GM11168 (cell line): ENCODE results near the gene POLR3A.
"Not testable (repeated sequence)": the region's sequence is repeated elsewhere in the genome, so short reads cannot be mapped to it uniquely, and the experiment has no call there.

Source experiments
- in situ Hi-C: fragments of 300-500 bp; cut with MboI; formaldehyde crosslinking; loops from one replicate; pipeline ENCODE4 v1.12.0; 2022; ENCODE audit warnings: low sequenced_read_pairs; ENCODE audit not compliant: unreplicated experiment

Gene POLR3A

DNA sequence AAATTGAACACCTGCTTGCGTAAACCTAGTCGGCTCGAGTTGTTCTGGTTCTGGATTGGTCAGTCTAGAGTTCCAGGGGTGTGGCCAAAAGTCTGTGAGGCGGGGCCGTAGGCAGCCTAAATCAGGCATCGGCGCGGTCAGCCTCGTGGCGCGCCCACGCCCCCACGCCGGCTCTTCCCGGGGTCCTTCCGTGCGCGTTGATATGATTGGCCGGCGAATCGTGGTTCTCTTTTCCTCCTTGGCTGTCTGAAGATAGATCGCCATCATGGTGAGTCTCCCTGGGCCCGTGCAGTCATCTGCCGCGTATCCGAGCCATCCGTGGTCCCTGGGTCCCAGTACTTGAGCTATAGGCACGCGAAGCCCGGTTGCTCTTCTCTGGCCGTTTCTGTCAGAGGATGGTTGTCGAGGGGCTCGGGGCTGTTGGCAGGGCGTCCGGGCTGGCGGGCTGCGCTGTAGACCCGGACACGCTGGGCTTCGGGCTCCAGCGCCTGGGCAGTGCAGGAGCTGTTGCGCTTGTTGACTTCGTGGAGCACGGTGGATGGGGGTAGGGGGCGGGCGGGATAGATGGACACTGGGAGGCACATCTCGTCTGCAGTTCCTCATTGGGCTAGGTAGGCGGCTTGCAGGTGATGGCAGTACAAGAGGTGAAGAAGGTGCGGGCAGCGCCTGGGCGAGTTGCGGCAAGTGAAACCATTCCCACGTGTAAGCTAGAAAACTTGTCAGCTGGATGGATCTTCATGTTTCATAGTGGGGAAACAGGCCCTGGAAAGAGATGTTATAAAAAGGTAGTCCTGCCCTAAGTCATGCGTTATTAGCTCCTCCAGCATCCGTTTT lies 4.5 kb upstream of the POLR3A start, which contains the start of gene RPS24:
RPS24 (plus strand) TSS at position 227 of the 834 bp plus-strand sequence; CDS start at position 266, 39 bp downstream.
- in situ Hi-C loops = loop anchor here (25.0 kb wide), 1 partner anchor 1153 kb away; no protein-coding TSS in a partner anchor

- in situ Hi-C loops = loop anchor here (25.0 kb wide), 1 partner anchor 1154 kb away; no protein-coding TSS in a partner anchor
These were observed 4.0 kb upstream of the POLR3A start for GRCh38 chr10:78033387-78033636.

DNA sequence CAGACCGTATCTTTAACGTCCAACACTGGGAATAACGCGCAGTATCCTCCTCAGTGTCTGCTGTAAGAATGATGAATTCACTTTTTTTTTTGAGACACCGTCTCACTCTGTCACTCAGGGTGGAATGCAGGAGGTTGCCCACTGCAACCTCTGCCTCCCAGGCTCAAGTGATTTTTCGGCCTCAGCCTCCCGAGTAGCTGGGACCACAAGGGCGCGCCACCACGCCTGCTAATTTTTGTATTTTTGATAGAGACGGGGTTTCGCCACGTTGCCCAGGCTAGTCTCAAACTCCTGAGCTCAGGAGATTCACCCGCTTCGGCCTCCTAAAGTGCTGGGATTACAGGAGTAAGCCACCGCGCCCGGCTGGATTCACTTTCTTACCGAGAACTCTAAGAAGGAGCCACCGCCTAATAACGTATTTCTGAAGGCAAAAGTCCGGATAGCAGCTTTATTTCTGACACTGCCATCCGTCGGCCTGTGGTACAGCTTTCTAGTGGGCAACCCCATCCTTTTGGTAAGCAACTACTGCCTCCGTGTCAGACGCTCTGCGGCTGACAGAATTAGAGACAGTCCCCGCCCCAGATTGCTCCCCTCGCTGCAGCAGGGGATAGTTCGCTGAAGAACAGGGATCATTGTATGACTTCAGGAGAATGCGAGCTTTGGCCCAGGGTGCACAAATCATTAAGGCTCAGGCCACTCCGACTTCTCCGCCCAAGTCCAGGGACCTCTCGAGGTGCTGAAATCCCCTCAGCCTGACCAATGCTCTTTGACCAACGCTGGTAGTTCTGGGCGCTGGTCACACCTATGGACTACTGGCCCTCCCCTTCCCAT lies 662 bp downstream of the POLR3A start:
- in situ Hi-C loops = loop anchor here (25.0 kb wide), 1 partner anchor 1159 kb away; no protein-coding TSS in a partner anchor

GRCh38 chr10:78025685-78026364 lies 3.5 kb downstream of the POLR3A start:
- in situ Hi-C loops = loop anchor here (25.0 kb wide), 1 partner anchor 1161 kb away; no protein-coding TSS in a partner anchor

GRCh38 chr10:78023741-78024140 lies 5.6 kb downstream of the POLR3A start:
- in situ Hi-C loops = no loop called here

DNA sequence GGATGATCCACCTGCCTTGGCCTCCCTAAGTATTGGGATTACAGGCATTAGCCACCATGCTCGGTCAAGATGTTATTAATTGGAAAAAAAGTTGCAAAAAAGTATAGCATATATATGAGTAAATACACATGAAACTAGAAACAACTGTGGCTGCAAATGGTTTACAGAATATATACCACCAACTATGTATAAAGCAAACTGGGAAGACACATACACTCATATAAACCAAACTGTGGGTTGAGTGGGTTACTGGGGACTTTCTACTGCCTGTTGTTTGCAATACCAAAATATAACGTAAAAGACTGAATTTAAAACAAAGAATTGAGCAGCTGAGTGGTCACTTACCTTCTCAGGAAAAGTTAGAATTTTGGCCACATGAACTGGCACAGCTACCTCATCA lies 8.1 kb downstream of the POLR3A start:
- in situ Hi-C loops = no loop called here

GRCh38 chr10:78019264-78019663 lies 10.1 kb downstream of the POLR3A start:
- in situ Hi-C loops = no loop called here

DNA sequence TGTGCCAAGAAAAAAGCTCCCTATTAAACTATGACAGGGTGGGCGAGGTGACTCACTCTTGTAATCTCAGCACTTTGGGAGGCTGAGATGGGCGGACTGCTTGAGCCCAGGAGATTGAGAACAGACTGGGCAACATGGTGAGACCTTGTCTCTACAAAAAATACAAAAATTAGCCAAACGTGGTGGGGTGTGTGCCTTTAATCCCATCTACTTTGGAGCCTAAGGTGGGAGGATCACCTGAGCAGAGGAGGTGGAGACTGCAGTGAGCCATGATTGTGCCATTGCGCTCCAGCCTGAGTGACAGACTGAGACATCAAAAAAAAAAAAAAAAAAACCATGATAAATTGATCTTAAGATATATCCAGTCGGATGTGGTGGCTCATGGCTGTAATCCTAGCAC lies 11.5 kb downstream of the POLR3A start:
- in situ Hi-C loops = no loop called here

- in situ Hi-C loops = no loop called here
These were observed 13.8 kb downstream of the POLR3A start for GRCh38 chr10:78015546-78015945.

DNA sequence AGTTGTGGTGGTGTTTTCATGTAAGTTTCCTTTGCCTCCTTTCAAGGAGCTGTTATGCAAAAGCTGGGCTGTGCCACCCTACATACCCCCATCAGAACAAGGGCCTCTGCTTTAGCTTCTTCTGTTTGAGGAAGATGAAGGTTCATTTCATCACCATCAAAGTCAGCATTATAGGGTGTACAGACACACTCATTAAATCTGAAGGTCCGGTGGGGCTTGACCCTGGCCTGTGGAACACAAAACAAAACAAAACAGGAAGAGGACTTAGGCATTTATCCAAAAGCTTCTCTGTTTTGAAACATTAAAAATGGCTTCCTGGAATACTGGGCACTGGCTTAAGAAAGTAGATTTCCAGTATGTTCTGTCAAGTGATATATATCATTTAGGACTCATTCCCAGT lies 15.8 kb downstream of the POLR3A start:
- in situ Hi-C loops = no loop called here

DNA sequence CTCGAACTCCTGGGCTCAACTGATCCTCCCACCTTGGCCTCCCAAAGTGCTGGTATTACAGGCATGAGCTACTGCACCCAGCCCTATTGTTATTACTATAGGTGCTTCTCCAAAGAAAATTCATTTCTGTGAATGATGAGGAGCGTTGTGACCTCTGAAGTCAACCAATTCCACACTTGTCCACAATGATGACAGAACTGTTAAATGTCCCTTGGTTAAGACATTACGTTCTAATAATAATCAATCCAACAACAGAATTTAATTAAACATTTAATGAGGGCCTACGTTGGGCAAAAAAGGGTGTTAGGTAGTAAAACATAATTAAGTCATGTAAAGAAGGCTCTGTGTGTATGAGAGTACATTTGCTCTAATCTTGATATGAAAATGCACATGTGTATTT lies 18.2 kb downstream of the POLR3A start:
- in situ Hi-C loops = no loop called here

DNA sequence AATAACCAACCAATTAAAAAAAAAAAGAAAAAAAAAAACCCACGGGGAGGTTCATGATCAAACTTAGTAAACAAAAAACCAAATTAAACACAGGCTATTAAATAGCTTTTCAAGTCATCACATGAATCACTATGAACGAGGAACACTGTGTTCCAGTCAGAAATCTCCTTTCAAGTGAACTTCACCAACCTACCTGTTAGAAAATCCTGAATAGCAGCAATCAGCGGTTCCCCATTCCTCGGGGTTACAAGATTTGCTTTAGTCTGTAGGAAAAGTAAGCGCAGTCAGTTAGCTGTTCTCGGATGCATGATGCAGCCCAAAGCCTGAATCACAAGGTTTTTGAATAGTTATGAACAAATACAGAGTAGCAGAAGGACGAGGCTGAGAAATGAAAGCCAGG lies 19.0 kb downstream of the POLR3A start:
- in situ Hi-C loops = no loop called here

DNA sequence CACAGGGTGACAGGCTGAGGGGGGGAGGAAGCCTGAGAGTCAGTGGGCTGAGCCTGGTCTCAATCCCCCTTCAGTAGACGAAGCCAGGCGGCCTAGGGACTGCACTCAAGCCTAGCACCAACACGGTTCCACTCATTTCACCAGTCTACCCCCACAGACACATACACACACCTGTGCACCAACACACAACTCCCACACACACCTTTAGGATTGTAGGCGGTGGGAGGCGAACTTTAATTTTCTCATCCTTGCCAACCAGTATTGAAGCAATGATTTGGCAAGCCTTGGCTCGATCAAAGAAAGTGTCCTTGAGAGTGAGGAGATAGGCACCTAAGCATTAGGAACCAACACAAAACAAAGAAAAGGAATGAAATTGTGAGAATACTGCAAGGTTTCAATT lies 19.7 kb downstream of the POLR3A start:
- in situ Hi-C loops = no loop called here

GRCh38 chr10:78007172-78007571 lies 22.1 kb downstream of the POLR3A start:
- in situ Hi-C loops = no loop called here

DNA sequence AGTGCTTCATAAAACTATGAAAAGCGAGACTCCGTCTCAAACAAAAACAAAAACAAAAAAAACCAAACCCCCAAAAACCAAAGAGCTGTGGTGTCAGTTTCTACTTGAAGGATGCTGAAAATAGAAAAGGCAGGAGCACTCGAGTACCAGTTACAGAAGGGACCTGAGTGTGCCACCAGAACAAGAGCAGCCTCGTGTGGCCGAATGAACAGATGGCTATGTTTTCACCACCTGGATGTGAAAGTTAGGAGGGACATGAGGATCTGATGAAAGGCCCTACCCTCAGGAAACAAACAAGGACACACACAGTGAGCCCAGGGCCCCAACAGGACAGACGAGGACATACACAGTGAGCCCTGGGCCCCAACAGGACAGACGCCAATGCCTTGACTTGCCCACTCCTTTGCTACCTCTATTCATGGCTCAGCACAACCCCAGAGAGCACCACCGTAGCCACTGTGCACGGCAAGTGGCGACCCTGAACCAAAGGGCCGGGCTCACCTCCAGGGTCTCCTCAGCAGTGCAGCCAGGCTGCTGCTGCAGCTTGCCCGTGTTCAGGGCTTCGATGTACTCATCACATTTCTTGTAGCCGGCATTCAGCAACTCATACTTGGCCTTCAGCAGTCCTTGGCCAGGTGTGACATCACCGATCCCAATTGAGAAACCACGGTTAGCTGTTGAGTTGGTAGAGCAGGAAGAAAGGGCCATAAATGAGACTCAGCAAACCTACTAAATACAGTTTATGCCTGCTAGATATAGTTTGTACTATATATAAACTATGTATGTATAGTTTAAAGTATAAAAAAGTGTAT lies 24.9 kb downstream of the POLR3A start:
- in situ Hi-C loops = no loop called here

- in situ Hi-C loops = no loop called here
These were observed 26.6 kb downstream of the POLR3A start for GRCh38 chr10:78002541-78003288.

- in situ Hi-C loops = no loop called here
These were observed 28.3 kb downstream of the POLR3A start for GRCh38 chr10:78000956-78001472.

GRCh38 chr10:78000206-78000605 lies 29.1 kb downstream of the POLR3A start:
- in situ Hi-C loops = no loop called here

- in situ Hi-C loops = not testable (repeated sequence)
These were observed 30.5 kb downstream of the POLR3A start for GRCh38 chr10:77998780-77999179.
